PFSK-1 (cell line): ENCODE measurements around the gene CEP41.

Experiments
- FOXP2 ChIP-seq: optimal IDR thresholded peaks from 2 replicates; pipeline ENCODE3; 2011; ENCODE audit warnings: borderline replicate concordance, control low read depth, inconsistent platforms; ENCODE audit not compliant: insufficient read depth; ENCODE audit errors: extremely low read length, extremely low read depth
- POLR2AphosphoS5 ChIP-seq: IDR thresholded peaks from 2 replicates; pipeline ENCODE4 v1.6.1; 2012; ENCODE audit warnings: low read depth, mild to moderate bottlenecking, control low read depth, low read length, moderate library complexity
- REST ChIP-seq, 2 experiments: IDR thresholded peaks; 2 replicates each; pipeline versions ENCODE4 v1.6.1 to v1.8.0; 2011 to 2012; ENCODE audit warnings: low read depth in 2 of 2, low read length in 2 of 2, control low read depth in 1 of 2, inconsistent platforms in 1 of 2, mild to moderate bottlenecking in 1 of 2, moderate library complexity in 1 of 2; ENCODE audit not compliant: insufficient read depth in 1 of 2
- SIN3A ChIP-seq: IDR thresholded peaks from 2 replicates; pipeline ENCODE4 v1.6.1; 2012; ENCODE audit warnings: mild to moderate bottlenecking, low read length, moderate library complexity, borderline replicate concordance; ENCODE audit not compliant: insufficient read depth
- TAF1 ChIP-seq: IDR thresholded peaks from 2 replicates; pipeline ENCODE4 v1.6.1; 2012; ENCODE audit warnings: low read length, control low read depth, borderline replicate concordance; ENCODE audit not compliant: insufficient read depth

Gene CEP41

GRCh38 chr7:130353196-130353595 lies 87.6 kb downstream of the CEP41 start:
- TF ChIP-seq TAF1: no peak
- TF ChIP-seq REST (IDR thresholded peaks at IDR 0.05; ENCODE audit: insufficient read depth in 1 of 2, low read depth in 2 of 2, low read length in 2 of 2): no peak
- TF ChIP-seq SIN3A: no peak
- no peak for TF ChIP-seq FOXP2
- no peak for TF ChIP-seq POLR2AphosphoS5

GRCh38 chr7:130352194-130353074 lies 88.4 kb downstream of the CEP41 start:
- TF ChIP-seq POLR2AphosphoS5: no peak
- TF ChIP-seq SIN3A: no peak
- no peak for TF ChIP-seq TAF1
- TF ChIP-seq REST (IDR thresholded peaks at IDR 0.05; ENCODE audit: insufficient read depth in 1 of 2, low read depth in 2 of 2, low read length in 2 of 2): no peak
- TF ChIP-seq FOXP2: no peak

DNA sequence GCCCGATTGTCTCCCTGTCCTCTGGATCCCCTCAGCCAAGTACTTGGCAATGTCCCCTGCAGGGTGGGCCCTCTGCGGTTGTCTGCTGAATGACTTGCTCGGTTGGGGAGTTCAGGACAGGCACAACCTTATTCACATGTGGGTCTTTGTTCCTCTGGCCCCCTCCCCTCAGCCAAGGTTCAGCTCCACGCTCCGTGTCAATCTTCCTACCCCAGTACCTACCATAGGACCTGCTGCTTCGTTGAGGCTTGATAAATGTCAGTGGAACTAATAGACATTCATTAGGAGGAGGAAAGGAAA lies 89.1 kb downstream of the CEP41 start:
- TF ChIP-seq SIN3A (no peak), REST (IDR thresholded peaks at IDR 0.05; ENCODE audit: insufficient read depth in 1 of 2, low read depth in 2 of 2, low read length in 2 of 2) (no peak), TAF1 (no peak), FOXP2 (no peak), POLR2AphosphoS5 (no peak)

GRCh38 chr7:130350945-130351790 lies 89.6 kb downstream of the CEP41 start:
- TF ChIP-seq REST (IDR thresholded peaks at IDR 0.05; ENCODE audit: insufficient read depth in 1 of 2, low read depth in 2 of 2, low read length in 2 of 2) (no peak), POLR2AphosphoS5 (no peak), SIN3A (no peak), TAF1 (no peak), FOXP2 (no peak)
